Measurements from ENCODE around the gene GPC5. TPM values are rescaled to one million over a fixed set of nuclear protein-coding genes. Genes with fewer than 3 reads are reported as not detected.

GPC5 gene
- total RNA-seq, 1 experiment from 2014 or later: 0.15 TPM

- Histone ChIP-seq H3K23ac (ENCODE audit: insufficient read length, low read depth, low read length) (no peak overlapping the region), H2BK120ac (ENCODE audit: low read depth, low read length, poor library complexity, severe bottlenecking) (no peak overlapping the region), H3K14ac (ENCODE audit: insufficient read depth, low read length) (no peak overlapping the region), H3K27ac (ENCODE audit: insufficient read length, low read depth, low read length) (no peak overlapping the region), H3K9ac (ENCODE audit: extremely low read depth, insufficient read length, low read length) (no peak overlapping the region), H3K79me1 (ENCODE audit: insufficient read depth, low read depth, low read length, poor library complexity, severe bottlenecking) (no peaks in the 10 kb centered on the region), H3K9me3 (ENCODE audit: control insufficient read depth, low read depth, low read length) (no peaks in the 10 kb centered on the region), H3K4me2 (ENCODE audit: insufficient read depth, insufficient read length, low read length) (no peak overlapping the region), H2AFZ (ENCODE audit: low read length) (no peak overlapping the region), H3K27me3 (ENCODE audit: insufficient read depth, low read length) (no peaks in the 10 kb centered on the region), H3K4me1 (ENCODE audit: insufficient read depth, low read length) (no peaks in the 10 kb centered on the region; the same call in 1 of the 2 replicates), H3T11ph (ENCODE audit: low read length) (no peak overlapping the region), H3K4ac (ENCODE audit: low read depth, low read length) (no peak overlapping the region), H3K56ac (ENCODE audit: insufficient read length, low read depth, low read length) (no peak overlapping the region), H2BK5ac (ENCODE audit: insufficient read length, low read length) (no peak overlapping the region), H2BK15ac (ENCODE audit: low read depth, low read length) (no peak overlapping the region), H2BK12ac (ENCODE audit: insufficient read length, low read depth, low read length) (no peak overlapping the region), H3K79me2 (ENCODE audit: insufficient read depth, low read length) (no peaks in the 10 kb centered on the region), H4K91ac (ENCODE audit: insufficient read length, low read depth, low read length) (no peak overlapping the region), H2AK5ac (ENCODE audit: insufficient read length, low read length) (no peak overlapping the region), H4K20me1 (ENCODE audit: control insufficient read depth, insufficient read depth, insufficient read length) (no peaks in the 10 kb centered on the region), H4K5ac (ENCODE audit: insufficient read length, low read depth, low read length) (no peak overlapping the region), H3K23me2 (ENCODE audit: insufficient read length, low read depth, low read length, poor library complexity, severe bottlenecking) (no peaks in the 10 kb centered on the region), H4K8ac (replicated peaks; ENCODE audit: insufficient read length, low read depth, low read length) (no peak overlapping the region), H2BK20ac (ENCODE audit: low read depth, low read length, poor library complexity, severe bottlenecking) (no peak overlapping the region), H3K18ac (ENCODE audit: insufficient read length, low read depth, low read length) (no peak overlapping the region)
- peak; percentile 55 for DNase-seq
- no peaks in the 10 kb centered on the region for H3K27me3 Mint-ChIP-seq (ENCODE audit: low read depth)
- H3K9me3 Mint-ChIP-seq: no peaks in the 10 kb centered on the region
- peaks cover 0 to 3% of the 10 kb centered on the region in 2 experiments; a peak in 1 of 4 replicates for H3K4me1 Mint-ChIP-seq
- WGBS (ENCODE audit: extremely low coverage, insufficient read length, low lambda C conversion rate): no CpG with 5 or more reads among the region's 2 CpGs
- no peak overlapping the region for H3K27ac Mint-ChIP-seq
- no peak overlapping the region for H3K4me3 Mint-ChIP-seq
- no peaks in the 10 kb centered on the region for H3K36me3 Mint-ChIP-seq (ENCODE audit: insufficient read depth in 1 of 3, low read depth in 3 of 3)
- TF ChIP-seq CTCF (conservative IDR thresholded peaks at IDR 0.05): peak; percentile 41; the same call in 2 of the 3 replicates
Measured at GRCh38 chr13:91739751-91740150, 341.3 kb downstream of the GPC5 start.

Data from H9 (cell line).